ENCODE results near the gene GRK4.
"Not testable (repeated sequence)": the region's sequence is repeated elsewhere in the genome, so short reads cannot be mapped to it uniquely, and the experiment has no call there.

GRK4 gene

GRCh38 chr4:2931512-2932301, 31.7 kb upstream of the GRK4 start:
- peak; percentile 79 for DNase-seq

GRCh38 chr4:2932321-2932950, 30.9 kb upstream of the GRK4 start:
- no peak for DNase-seq

GRCh38 chr4:2932951-2933565, 30.3 kb upstream of the GRK4 start:
- DNase-seq, result peak; percentile 10

- no peak for DNase-seq
Measured at GRCh38 chr4:2933566-2934076, 29.8 kb upstream of the GRK4 start.

GRCh38 chr4:2934077-2934812, 29.1 kb upstream of the GRK4 start:
- DNase-seq, result peak; percentile 73

- peak; percentile 93 for DNase-seq
Measured at GRCh38 chr4:2934813-2935761, 28.3 kb upstream of the GRK4 start.

GRCh38 chr4:2935762-2936743, 27.3 kb upstream of the GRK4 start:
- DNase-seq, result peak; percentile 25

GRCh38 chr4:2936773-2937145, 26.6 kb upstream of the GRK4 start:
- DNase-seq, result no peak

GRCh38 chr4:2937146-2937857, 26.1 kb upstream of the GRK4 start:
- DNase-seq, result no peak

GRCh38 chr4:2937986-2938385, 25.4 kb upstream of the GRK4 start:
- DNase-seq, result no peak

- DNase-seq, result not testable (repeated sequence)
Measured at GRCh38 chr4:2938411-2938810, 25.0 kb upstream of the GRK4 start.

- no peak for DNase-seq
Measured at GRCh38 chr4:2938906-2939305, 24.5 kb upstream of the GRK4 start.

GRCh38 chr4:2939383-2940243, 23.8 kb upstream of the GRK4 start:
- DNase-seq, result no peak

GRCh38 chr4:2940267-2941137, 22.9 kb upstream of the GRK4 start:
- DNase-seq, result no peak

GRCh38 chr4:2941138-2942036, 22.0 kb upstream of the GRK4 start:
- DNase-seq, result no peak

GRCh38 chr4:2942037-2942531, 21.3 kb upstream of the GRK4 start:
- no peak for DNase-seq

Measured in inflammatory macrophage treated with lipopolysaccharide for 4 hours (primary cell).